B cell (primary cell): ENCODE measurements around the gene FAM53C.

ENCODE experiments used
- EZH2 ChIP-seq: IDR thresholded peaks from 2 replicates; pipeline ENCODE4 v1.6.1; 2012; ENCODE audit warnings: borderline replicate concordance, low read depth, mild to moderate bottlenecking, moderate library complexity, low read length; ENCODE audit not compliant: insufficient read depth, poor library complexity, severe bottlenecking
- TF ChIP-seq, protein P1 (sequence below): fragments of 200-600 bp; IDR thresholded peaks from one replicate; pipeline ENCODE4 v1.8.0; 2022; ENCODE audit warnings: antibody characterized with exemption, mild to moderate bottlenecking

DNA sequence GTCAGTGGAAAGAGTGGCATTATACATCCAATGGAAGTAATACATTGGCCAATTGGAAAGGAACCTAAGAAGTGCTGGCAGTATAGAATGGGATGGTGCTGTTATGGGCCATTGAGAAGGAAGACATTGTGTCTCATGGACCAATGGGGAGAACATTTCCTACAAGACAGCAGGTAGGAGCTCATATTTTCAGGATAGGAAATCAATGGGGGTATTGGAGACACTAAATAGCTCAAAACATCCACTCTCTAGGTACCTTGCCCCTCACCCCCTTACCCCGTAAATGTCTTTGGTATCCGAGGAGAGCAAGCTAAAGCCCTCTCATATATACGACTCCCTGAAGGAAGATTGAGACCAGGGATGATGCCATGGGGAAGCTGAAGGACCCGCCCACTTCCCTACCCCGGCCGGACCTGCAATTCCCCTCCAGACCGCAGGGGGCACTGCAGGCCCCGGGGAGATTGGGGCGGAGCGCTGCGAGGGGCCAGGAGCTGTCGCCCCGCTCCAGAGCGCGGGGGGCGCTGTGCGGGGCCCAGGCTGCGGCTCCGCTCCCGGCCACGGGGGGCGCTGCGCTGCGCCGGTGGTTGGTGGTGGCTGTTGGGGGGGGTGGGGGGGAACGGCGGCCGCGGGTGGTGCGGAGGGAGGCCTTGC is 14.1 kb downstream of the FAM53C start, which contains the start of gene KDM3B:
- TF ChIP-seq, protein P1, sequence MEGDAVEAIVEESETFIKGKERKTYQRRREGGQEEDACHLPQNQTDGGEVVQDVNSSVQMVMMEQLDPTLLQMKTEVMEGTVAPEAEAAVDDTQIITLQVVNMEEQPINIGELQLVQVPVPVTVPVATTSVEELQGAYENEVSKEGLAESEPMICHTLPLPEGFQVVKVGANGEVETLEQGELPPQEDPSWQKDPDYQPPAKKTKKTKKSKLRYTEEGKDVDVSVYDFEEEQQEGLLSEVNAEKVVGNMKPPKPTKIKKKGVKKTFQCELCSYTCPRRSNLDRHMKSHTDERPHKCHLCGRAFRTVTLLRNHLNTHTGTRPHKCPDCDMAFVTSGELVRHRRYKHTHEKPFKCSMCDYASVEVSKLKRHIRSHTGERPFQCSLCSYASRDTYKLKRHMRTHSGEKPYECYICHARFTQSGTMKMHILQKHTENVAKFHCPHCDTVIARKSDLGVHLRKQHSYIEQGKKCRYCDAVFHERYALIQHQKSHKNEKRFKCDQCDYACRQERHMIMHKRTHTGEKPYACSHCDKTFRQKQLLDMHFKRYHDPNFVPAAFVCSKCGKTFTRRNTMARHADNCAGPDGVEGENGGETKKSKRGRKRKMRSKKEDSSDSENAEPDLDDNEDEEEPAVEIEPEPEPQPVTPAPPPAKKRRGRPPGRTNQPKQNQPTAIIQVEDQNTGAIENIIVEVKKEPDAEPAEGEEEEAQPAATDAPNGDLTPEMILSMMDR, result peak; percentile 90
- TF ChIP-seq EZH2, result no peak
